Measurements from ENCODE around the gene FXYD3. TPM values are rescaled to one million over a fixed set of nuclear protein-coding genes. Genes with fewer than 3 reads are reported as not detected.
A peak's percentile ranks its signal among the peaks of the same experiment; 100 is the strongest.

Gene FXYD3
- total and polyA plus RNA-seq, 2 of the 13 experiments (the other 11 are each of a cell fraction or from before 2014, with no cell fraction given), result 4.9 TPM; not detected in 1

DNA sequence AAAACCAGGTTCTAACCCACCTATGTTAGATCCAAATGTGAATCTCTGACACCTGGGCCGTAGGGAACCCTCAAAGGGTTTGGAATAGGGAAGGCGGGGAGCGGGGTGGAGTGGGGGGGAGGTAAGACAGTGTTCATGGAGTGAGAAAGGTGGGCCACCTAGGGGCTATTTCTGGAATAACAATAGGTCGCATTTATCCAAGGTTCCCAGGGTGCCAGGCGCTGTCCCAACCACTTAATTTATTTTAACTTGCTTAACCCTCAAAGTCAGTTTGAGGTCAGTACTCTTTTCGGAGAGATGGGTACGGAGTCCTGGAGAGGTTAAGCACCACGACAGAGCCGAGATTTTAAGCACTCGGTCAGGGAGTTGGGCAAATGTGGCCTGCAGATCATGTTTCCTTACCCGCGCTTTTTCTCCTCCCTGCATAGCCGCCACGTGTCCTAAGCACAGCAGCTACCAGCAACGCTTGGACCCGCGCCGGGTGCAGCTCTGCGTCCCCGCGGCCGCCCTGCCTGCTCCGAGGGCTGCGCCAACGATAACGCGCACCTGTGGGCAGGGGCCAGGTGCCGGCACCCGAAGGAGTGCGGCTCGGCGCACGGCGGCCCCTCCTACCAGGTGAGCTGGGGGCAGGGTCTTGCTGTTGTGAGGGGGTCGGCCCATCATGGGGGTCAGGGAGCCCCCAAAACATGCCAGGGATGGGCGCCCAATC, 25.0 kb upstream of the FXYD3 start:
- no peak overlapping the region for H3K27ac ChIP-seq (ENCODE audit: extremely low read length, insufficient read depth, low read length)
- no TSS peak for BruUV-seq (replicated peaks)
- peak; percentile 51 for TF ChIP-seq SMC3 (IDR thresholded peaks at IDR 0.05; ENCODE audit: low read length)
- TF ChIP-seq, protein P1, sequence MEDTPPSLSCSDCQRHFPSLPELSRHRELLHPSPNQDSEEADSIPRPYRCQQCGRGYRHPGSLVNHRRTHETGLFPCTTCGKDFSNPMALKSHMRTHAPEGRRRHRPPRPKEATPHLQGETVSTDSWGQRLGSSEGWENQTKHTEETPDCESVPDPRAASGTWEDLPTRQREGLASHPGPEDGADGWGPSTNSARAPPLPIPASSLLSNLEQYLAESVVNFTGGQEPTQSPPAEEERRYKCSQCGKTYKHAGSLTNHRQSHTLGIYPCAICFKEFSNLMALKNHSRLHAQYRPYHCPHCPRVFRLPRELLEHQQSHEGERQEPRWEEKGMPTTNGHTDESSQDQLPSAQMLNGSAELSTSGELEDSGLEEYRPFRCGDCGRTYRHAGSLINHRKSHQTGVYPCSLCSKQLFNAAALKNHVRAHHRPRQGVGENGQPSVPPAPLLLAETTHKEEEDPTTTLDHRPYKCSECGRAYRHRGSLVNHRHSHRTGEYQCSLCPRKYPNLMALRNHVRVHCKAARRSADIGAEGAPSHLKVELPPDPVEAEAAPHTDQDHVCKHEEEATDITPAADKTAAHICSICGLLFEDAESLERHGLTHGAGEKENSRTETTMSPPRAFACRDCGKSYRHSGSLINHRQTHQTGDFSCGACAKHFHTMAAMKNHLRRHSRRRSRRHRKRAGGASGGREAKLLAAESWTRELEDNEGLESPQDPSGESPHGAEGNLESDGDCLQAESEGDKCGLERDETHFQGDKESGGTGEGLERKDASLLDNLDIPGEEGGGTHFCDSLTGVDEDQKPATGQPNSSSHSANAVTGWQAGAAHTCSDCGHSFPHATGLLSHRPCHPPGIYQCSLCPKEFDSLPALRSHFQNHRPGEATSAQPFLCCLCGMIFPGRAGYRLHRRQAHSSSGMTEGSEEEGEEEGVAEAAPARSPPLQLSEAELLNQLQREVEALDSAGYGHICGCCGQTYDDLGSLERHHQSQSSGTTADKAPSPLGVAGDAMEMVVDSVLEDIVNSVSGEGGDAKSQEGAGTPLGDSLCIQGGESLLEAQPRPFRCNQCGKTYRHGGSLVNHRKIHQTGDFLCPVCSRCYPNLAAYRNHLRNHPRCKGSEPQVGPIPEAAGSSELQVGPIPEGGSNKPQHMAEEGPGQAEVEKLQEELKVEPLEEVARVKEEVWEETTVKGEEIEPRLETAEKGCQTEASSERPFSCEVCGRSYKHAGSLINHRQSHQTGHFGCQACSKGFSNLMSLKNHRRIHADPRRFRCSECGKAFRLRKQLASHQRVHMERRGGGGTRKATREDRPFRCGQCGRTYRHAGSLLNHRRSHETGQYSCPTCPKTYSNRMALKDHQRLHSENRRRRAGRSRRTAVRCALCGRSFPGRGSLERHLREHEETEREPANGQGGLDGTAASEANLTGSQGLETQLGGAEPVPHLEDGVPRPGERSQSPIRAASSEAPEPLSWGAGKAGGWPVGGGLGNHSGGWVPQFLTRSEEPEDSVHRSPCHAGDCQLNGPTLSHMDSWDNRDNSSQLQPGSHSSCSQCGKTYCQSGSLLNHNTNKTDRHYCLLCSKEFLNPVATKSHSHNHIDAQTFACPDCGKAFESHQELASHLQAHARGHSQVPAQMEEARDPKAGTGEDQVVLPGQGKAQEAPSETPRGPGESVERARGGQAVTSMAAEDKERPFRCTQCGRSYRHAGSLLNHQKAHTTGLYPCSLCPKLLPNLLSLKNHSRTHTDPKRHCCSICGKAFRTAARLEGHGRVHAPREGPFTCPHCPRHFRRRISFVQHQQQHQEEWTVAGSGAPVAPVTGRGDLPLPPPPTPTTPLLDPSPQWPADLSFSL (CRISPR knock-in tag; IDR thresholded peaks at IDR 0.05), result no peak
- no peak for TF ChIP-seq BRCA1 (CRISPR knock-in tag; IDR thresholded peaks at IDR 0.05)
- TF ChIP-seq HNRNPK (IDR thresholded peaks at IDR 0.05; ENCODE audit: low read depth, low read length, poor library complexity, severe bottlenecking), result no peak
- TF ChIP-seq, protein P2, sequence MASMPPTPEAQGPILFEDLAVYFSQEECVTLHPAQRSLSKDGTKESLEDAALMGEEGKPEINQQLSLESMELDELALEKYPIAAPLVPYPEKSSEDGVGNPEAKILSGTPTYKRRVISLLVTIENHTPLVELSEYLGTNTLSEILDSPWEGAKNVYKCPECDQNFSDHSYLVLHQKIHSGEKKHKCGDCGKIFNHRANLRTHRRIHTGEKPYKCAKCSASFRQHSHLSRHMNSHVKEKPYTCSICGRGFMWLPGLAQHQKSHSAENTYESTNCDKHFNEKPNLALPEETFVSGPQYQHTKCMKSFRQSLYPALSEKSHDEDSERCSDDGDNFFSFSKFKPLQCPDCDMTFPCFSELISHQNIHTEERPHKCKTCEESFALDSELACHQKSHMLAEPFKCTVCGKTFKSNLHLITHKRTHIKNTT (CRISPR knock-in tag; IDR thresholded peaks at IDR 0.05), result no peak
- TF ChIP-seq DRAP1 (CRISPR knock-in tag; IDR thresholded peaks at IDR 0.05), result no peak
- no peak for TF ChIP-seq MBD4 (IDR thresholded peaks at IDR 0.05; ENCODE audit: borderline replicate concordance, low read length)
- no peak for TF ChIP-seq SRY (CRISPR knock-in tag; IDR thresholded peaks at IDR 0.05)
- TF ChIP-seq, protein P3, sequence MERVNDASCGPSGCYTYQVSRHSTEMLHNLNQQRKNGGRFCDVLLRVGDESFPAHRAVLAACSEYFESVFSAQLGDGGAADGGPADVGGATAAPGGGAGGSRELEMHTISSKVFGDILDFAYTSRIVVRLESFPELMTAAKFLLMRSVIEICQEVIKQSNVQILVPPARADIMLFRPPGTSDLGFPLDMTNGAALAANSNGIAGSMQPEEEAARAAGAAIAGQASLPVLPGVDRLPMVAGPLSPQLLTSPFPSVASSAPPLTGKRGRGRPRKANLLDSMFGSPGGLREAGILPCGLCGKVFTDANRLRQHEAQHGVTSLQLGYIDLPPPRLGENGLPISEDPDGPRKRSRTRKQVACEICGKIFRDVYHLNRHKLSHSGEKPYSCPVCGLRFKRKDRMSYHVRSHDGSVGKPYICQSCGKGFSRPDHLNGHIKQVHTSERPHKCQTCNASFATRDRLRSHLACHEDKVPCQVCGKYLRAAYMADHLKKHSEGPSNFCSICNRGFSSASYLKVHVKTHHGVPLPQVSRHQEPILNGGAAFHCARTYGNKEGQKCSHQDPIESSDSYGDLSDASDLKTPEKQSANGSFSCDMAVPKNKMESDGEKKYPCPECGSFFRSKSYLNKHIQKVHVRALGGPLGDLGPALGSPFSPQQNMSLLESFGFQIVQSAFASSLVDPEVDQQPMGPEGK (CRISPR knock-in tag; IDR thresholded peaks at IDR 0.05), result peak; percentile 33; the same call in 1 of the 2 replicates
- peak; percentile 58 for TF ChIP-seq STAG1 (CRISPR knock-in tag; IDR thresholded peaks at IDR 0.05)
- no peak for TF ChIP-seq MTF2 (CRISPR knock-in tag; IDR thresholded peaks at IDR 0.05; ENCODE audit: borderline replicate concordance)

More for the DNA sequence above, 25.0 kb upstream of the FXYD3 start:
- ChIA-PET CTCF (ENCODE audit: low intra/inter-chr PET ratio, low total read pairs) (interaction anchor here (1.0 to 2.0 kb wide), 2 partner anchors 24 to 117 kb away, joined by 3 to 7 read pairs; no protein-coding TSS in a partner anchor), POLR2A (no interaction called here)
- Histone ChIP-seq H3K9ac (ENCODE audit: insufficient read depth, low read depth, low read length) (no peak overlapping the region), H3K79me2 (ENCODE audit: insufficient read depth, low read length) (no peaks in the 10 kb centered on the region), H3K9me3 (ENCODE audit: low read length) (no peaks in the 10 kb centered on the region), H3K4me1 (ENCODE audit: insufficient read depth, low read length) (peaks cover 24% of the 10 kb centered on the region), H4K20me1 (ENCODE audit: insufficient read depth, low read length) (no peaks in the 10 kb centered on the region), H3K36me3 (replicated peaks in 1 of 2; ENCODE audit: control insufficient read depth in 1 of 2, insufficient read depth in 2 of 2, low read length in 2 of 2) (no peaks in the 10 kb centered on the region), H3K4me2 (ENCODE audit: low read depth, low read length) (peak overlapping the region; percentile 50), H3K4me3 (replicated peaks in 1 of 3; ENCODE audit: insufficient read depth in 1 of 3, low read depth in 2 of 3, low read length in 3 of 3) (no peak overlapping the region), H3K27me3 (ENCODE audit: control insufficient read depth in 1 of 2, insufficient read depth in 2 of 2, low read length in 2 of 2) (peaks cover 0 to 14% of the 10 kb centered on the region in 2 experiments; a peak in 3 of 5 replicates), H2AFZ (ENCODE audit: low read length) (no peak overlapping the region)
- intact Hi-C loops (cut with micrococcal nuclease; ENCODE audit: unreplicated experiment) (loop anchor here (2.0 kb wide), 1 partner anchor 24 kb away; no protein-coding TSS in a partner anchor), in situ Hi-C loops (cut with HindIII; ENCODE audit: extremely low pct_ligation_motif_present, low pct_unique_long_range_greater_than_20kb) (no loop called here)
- FAIRE-seq (peak; percentile 86), ATAC-seq (peak; percentile 88), DNase-seq (ENCODE audit: low spot score) (peak; percentile 54)
- 21% methylated on average over 14 of the region's 36 CpGs for WGBS (ENCODE audit: low lambda C conversion rate)
